RPMI7951 (cell line): ENCODE measurements around the gene ACTL8. TPM values are rescaled to one million over a fixed set of nuclear protein-coding genes. Genes with fewer than 3 reads are reported as not detected.

Experiments
- DNase-seq: peaks from one replicate; pipeline ENCODE4 v3.0.0-alpha.2; 2012; ENCODE audit warnings: low read depth
- total RNA-seq: library from RNA; depleted of rRNA; stranded (reverse); fragments of >200 nt; shearing (Covaris generic); gene quantifications from 2 replicates; pipeline ENCODE4 v1.2.3, GENCODE V29; 2014; rRNA removed

Gene ACTL8
- total RNA-seq, 1 experiment from 2014 or later = 0.48 TPM

DNA sequence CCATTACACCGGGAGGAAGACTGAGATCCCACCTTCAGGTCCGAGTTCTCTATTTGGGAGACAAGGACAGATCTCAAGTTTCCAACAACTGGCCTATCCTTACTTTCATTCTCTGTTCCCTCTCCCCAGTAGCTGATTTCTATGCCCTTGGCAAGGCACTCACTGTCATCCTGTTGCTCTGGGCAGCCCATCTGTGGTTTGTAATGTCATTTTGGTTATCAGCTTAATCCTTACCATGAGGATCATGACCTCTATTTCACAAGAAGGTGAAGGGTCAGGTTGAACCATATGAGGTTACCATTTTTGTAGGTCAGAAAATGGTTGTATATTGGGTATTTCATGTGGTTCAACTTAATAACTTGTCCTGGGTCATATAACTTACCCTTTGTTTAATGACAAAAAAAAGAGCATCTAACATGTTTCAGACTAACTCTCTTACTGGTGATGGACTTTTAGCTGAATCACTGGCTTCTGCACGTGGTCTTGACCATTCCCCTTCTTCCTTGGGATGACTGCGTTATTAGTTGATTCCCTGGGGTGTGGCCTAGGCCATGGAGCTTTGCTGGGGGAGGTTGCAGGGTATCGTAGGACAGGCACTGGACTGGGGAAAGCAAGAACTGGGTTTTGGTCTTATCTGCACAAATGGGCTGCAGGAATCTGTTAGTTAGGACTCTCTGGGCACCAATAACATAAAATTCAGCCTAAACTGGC, 120.2 kb downstream of the ACTL8 start:
- DNase-seq = peak; percentile 74

DNA sequence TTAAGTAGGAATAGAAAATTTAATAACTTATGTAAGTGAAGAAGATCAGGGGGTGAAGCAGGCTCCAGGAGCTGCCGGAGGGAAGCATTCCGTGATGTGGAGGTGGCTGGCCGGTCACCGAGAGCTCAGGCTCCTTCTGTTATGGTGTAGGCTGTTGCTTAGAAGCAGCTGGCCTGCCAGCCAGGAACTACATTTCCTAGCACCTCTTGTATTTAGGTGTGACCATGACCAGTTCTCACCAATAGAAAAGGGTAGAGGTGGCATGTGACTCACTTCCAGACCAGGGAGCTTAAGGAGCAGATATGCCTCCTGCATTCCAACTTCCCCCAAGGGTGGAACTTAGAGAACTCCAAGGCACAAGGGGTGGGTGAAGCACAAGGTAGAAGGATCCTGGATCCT, 120.7 kb downstream of the ACTL8 start:
- peak; percentile 72 for DNase-seq

Other genes with a start within 250 kb of the ACTL8 start
- 2.2 and 3.3 TPM in 2 replicates for gene ARHGEF10L, start 215.6 kb upstream of the ACTL8 start, total RNA-seq